IMR-90 (cell line): ENCODE results near the gene PCK2. TPM values are rescaled to one million over a fixed set of nuclear protein-coding genes. Genes with fewer than 3 reads are reported as not detected.

Experiments
- ATAC-seq: fragments of 200-7000 bp; cut with Tn5 transposase; 2 replicates; pipeline ENCODE4 v1.9.1; 2020; ENCODE audit warnings: low read depth, mild to moderate bottlenecking, moderate library complexity
- BruUV-seq: library from RNA; stranded (reverse); fragments of 400-500 nt; replicated peaks from 2 replicates; lab custom pipeline; 2021; lab: Mats Ljungman, UMichigan
- CTCF ChIA-PET: fragments of 300-600 bp; formaldehyde crosslinking; extraction: SDS; loops from one replicate; lab custom pipeline; 2021; ENCODE audit warnings: antibody characterized with exemption; lab: Yijun Ruan, JAX
- POLR2A ChIA-PET: fragments of 300-600 bp; sonication (Branson Sonifier 250); formaldehyde crosslinking; loops from one replicate; lab custom pipeline; 2022; ENCODE audit warnings: antibody characterized with exemption; ENCODE audit not compliant: unreplicated experiment; lab: Charles Lee
- DNase-seq: peaks from one replicate; pipeline ENCODE4 v3.0.0; 2013
- H2AFZ ChIP-seq: replicated peaks from 2 replicates; pipeline ENCODE3; 2013; ENCODE audit warnings: low read length, mild to moderate bottlenecking; ENCODE audit not compliant: poor library complexity
- H2AK5ac ChIP-seq: 2 replicates; pipeline ENCODE4 v1.6.1; 2013; ENCODE audit warnings: low read depth, low read length, inconsistent platforms
- H2AK9ac ChIP-seq: replicated peaks from 2 replicates; pipeline ENCODE3; 2013; ENCODE audit warnings: mild to moderate bottlenecking, low read depth, low read length, moderate library complexity; ENCODE audit not compliant: poor library complexity
- H2BK120ac ChIP-seq: 2 replicates; pipeline ENCODE4 v1.6.1; 2013; ENCODE audit warnings: low read depth, low read length, inconsistent platforms
- H2BK15ac ChIP-seq: 3 replicates; pipeline ENCODE4 v1.6.1; 2013; ENCODE audit warnings: low read depth, low read length, inconsistent platforms
- H2BK20ac ChIP-seq: 2 replicates; pipeline ENCODE4 v1.6.1; 2013; ENCODE audit warnings: low read depth, mild to moderate bottlenecking, inconsistent platforms, low read length, moderate library complexity
- H2BK5ac ChIP-seq: 2 replicates; pipeline ENCODE4 v1.6.1; 2013; ENCODE audit warnings: mild to moderate bottlenecking, low read depth, low read length, inconsistent platforms; ENCODE audit not compliant: poor library complexity, severe bottlenecking
- H3K14ac ChIP-seq: replicated peaks from 2 replicates; pipeline ENCODE4 v1.6.1; 2013; ENCODE audit warnings: low read depth, low read length, inconsistent platforms
- H3K18ac ChIP-seq: 2 replicates; pipeline ENCODE4 v1.6.1; 2013; ENCODE audit warnings: low read depth, low read length, control low read depth
- H3K23ac ChIP-seq: 2 replicates; pipeline ENCODE4 v1.6.1; 2013; ENCODE audit warnings: low read depth, low read length, inconsistent platforms
- H3K27ac ChIP-seq: 2 replicates; pipeline ENCODE4 v1.5.1; 2013; ENCODE audit warnings: mild to moderate bottlenecking, control low read depth, low read length; ENCODE audit not compliant: insufficient read depth
- H3K27me3 ChIP-seq: 2 replicates; pipeline ENCODE4 v1.6.1; 2013; ENCODE audit warnings: low read length; ENCODE audit not compliant: control insufficient read depth, insufficient read depth
- H3K36me3 ChIP-seq: 2 replicates; pipeline ENCODE4 v1.6.1; 2013; ENCODE audit warnings: low read length, mixed read lengths; ENCODE audit not compliant: control insufficient read depth, insufficient read depth
- H3K4ac ChIP-seq: 2 replicates; pipeline ENCODE4 v1.6.1; 2013; ENCODE audit warnings: low read depth, low read length, inconsistent platforms
- H3K4me1 ChIP-seq: 2 replicates; pipeline ENCODE4 v1.6.1; 2013; ENCODE audit warnings: low read length, mixed read lengths; ENCODE audit not compliant: control insufficient read depth, insufficient read depth
- H3K4me2 ChIP-seq: 2 replicates; pipeline ENCODE4 v1.6.1; 2013; ENCODE audit warnings: low read depth, mild to moderate bottlenecking, control low read depth, low read length, moderate library complexity
- H3K4me3 ChIP-seq: 2 replicates; pipeline ENCODE4 v1.5.1; 2013; ENCODE audit warnings: low read depth, mild to moderate bottlenecking, control low read depth, low read length, moderate library complexity; ENCODE audit not compliant: insufficient read depth
- H3K56ac ChIP-seq: 2 replicates; pipeline ENCODE4 v1.6.1; 2013; ENCODE audit warnings: low read length, inconsistent platforms; ENCODE audit not compliant: insufficient read depth; ENCODE audit errors: extremely low read depth
- H3K79me1 ChIP-seq, 2 experiments: 2 replicates each; pipeline ENCODE4 v1.6.1; 2013; ENCODE audit warnings: low read length in 2 of 2, inconsistent platforms in 1 of 2, low read depth in 1 of 2
- H3K9ac ChIP-seq: 2 replicates; pipeline ENCODE4 v1.6.1; 2013; ENCODE audit warnings: low read depth, low read length, control low read depth
- H3K9me1 ChIP-seq: 2 replicates; pipeline ENCODE4 v1.6.1; 2013; ENCODE audit warnings: low read length, inconsistent platforms; ENCODE audit not compliant: insufficient read depth
- H3K9me3 ChIP-seq: 2 replicates; pipeline ENCODE4 v1.6.1; 2013; ENCODE audit warnings: low read length; ENCODE audit not compliant: control insufficient read depth, insufficient read depth
- H4K20me1 ChIP-seq: 2 replicates; pipeline ENCODE4 v1.6.1; 2013; ENCODE audit warnings: low read length, inconsistent platforms; ENCODE audit not compliant: insufficient read depth
- H4K5ac ChIP-seq: 2 replicates; pipeline ENCODE4 v1.6.1; 2013; ENCODE audit warnings: mild to moderate bottlenecking, low read depth, low read length, control low read depth
- H4K8ac ChIP-seq, 2 experiments: 2 replicates each; pipeline ENCODE4 v1.6.1; 2013; ENCODE audit warnings: low read depth in 2 of 2, low read length in 2 of 2, control low read depth in 1 of 2, inconsistent platforms in 1 of 2
- H4K91ac ChIP-seq: 2 replicates; pipeline ENCODE4 v1.6.1; 2013; ENCODE audit warnings: low read depth, low read length, inconsistent platforms; ENCODE audit not compliant: insufficient read depth
- RFX5 ChIP-seq: IDR thresholded peaks from 2 replicates; pipeline ENCODE4 v1.8.0; 2012; ENCODE audit warnings: low read depth, mild to moderate bottlenecking, low read length, moderate library complexity
- SMC3 ChIP-seq: fragments of 150-350 bp; IDR thresholded peaks from 2 replicates; pipeline ENCODE4 v1.6.1; 2016; ENCODE audit warnings: low read depth, mild to moderate bottlenecking, antibody characterized with exemption, low read length, moderate library complexity
- WGBS, 2 experiments: methylation state at CpG; one replicate each; pipeline versions ENCODE4 v1.1.5 to v1.1.7; 2013; ENCODE audit warnings: missing lambda C conversion rate in 2 of 2; ENCODE audit not compliant: insufficient read length in 1 of 2; ENCODE audit errors: extremely low coverage in 2 of 2; 5-methylcytosine and 5-hydroxymethylcytosine counted together
- dilution Hi-C: fragments of 300-500 bp; cut with HindIII; formaldehyde crosslinking; loops from one replicate; pipeline ENCODE4 v1.14.3; 2018; ENCODE audit warnings: low sequenced_read_pairs; ENCODE audit not compliant: unreplicated experiment
- in situ Hi-C: fragments of 300-500 bp; cut with MboI; formaldehyde crosslinking; loops from 3 replicates; pipeline ENCODE4 v1.14.3; 2019; ENCODE audit warnings: low sequenced_read_pairs, inconsistent platforms, mixed read lengths
- intact Hi-C: fragments of 100-400 bp; cut with micrococcal nuclease; formaldehyde crosslinking; loops from 2 replicates; pipeline ENCODE4 v1.10.0; 2022
- polyA plus RNA-seq, 3 experiments: library from polyadenylated mRNA; depleted of rRNA; stranded (reverse); fragments of >200 nt; gene quantifications; 2 replicates each; pipeline ENCODE4 v1.2.3, GENCODE V29; 2012; ENCODE audit warnings: low replicate concordance in 1 of 3
- total RNA-seq: library from RNA; depleted of rRNA; stranded (reverse); fragments of >200 nt; gene quantifications from 2 replicates; pipeline ENCODE4 v1.2.3, GENCODE V29; 2012

Gene PCK2
- total and polyA plus RNA-seq, 2 of the 4 experiments (the other 2 are of a cell fraction): 13.4 to 29.4 TPM

- no peak overlapping the region for H3K4me2 ChIP-seq
- ChIA-PET CTCF (no interaction called here), POLR2A (no interaction called here)
- peaks cover 16 to 41% of the 10 kb centered on the region in 2 experiments for H3K79me1 ChIP-seq
- H2AK9ac ChIP-seq: no peak overlapping the region
- TF ChIP-seq SMC3 (no peak), RFX5 (no peak)
- in situ Hi-C loops (loop anchor here (10.0 kb wide), 1 partner anchor 124 kb away; no protein-coding TSS in a partner anchor), intact Hi-C loops (no loop called here), dilution Hi-C loops (no loop called here)
- no peak overlapping the region for H2BK15ac ChIP-seq
- no peak for DNase-seq
- no peak overlapping the region for H2AK5ac ChIP-seq
- no peak overlapping the region for H4K91ac ChIP-seq
- no peak overlapping the region for H3K27ac ChIP-seq
- H3K9me1 ChIP-seq: peaks cover 17% of the 10 kb centered on the region
- peaks cover 5% of the 10 kb centered on the region for H3K4me1 ChIP-seq
- H2BK120ac ChIP-seq: no peak overlapping the region
- no peak overlapping the region for H3K4me3 ChIP-seq
- H3K14ac ChIP-seq: no peak overlapping the region
- no peak overlapping the region for H2BK5ac ChIP-seq
- H4K5ac ChIP-seq: no peak overlapping the region
- no peaks in the 10 kb centered on the region for H3K9me3 ChIP-seq
- no peak overlapping the region for H2BK20ac ChIP-seq
- H3K56ac ChIP-seq: no peak overlapping the region
- no peak overlapping the region for H3K9ac ChIP-seq
- ATAC-seq: no peak
- H3K4ac ChIP-seq: no peak overlapping the region
- H2AFZ ChIP-seq: no peak overlapping the region
- no peak overlapping the region for H4K8ac ChIP-seq
- H3K27me3 ChIP-seq: no peaks in the 10 kb centered on the region
- no TSS peak for BruUV-seq
- H4K20me1 ChIP-seq: peaks cover 19% of the 10 kb centered on the region; the same call in 1 of the 2 replicates
- no peak overlapping the region for H3K23ac ChIP-seq
- WGBS, 2 experiments: 84% methylated on average over 5 of the region's 17 CpGs; no CpG with 5 or more reads in 1 of the 2 experiments
- H3K18ac ChIP-seq: no peak overlapping the region
- peaks cover 43% of the 10 kb centered on the region for H3K36me3 ChIP-seq
Observed at GRCh38 chr14:24098927-24099813, 5.1 kb downstream of the PCK2 start.
